ENCODE measurements around the gene MAP2K5.

Gene MAP2K5

DNA sequence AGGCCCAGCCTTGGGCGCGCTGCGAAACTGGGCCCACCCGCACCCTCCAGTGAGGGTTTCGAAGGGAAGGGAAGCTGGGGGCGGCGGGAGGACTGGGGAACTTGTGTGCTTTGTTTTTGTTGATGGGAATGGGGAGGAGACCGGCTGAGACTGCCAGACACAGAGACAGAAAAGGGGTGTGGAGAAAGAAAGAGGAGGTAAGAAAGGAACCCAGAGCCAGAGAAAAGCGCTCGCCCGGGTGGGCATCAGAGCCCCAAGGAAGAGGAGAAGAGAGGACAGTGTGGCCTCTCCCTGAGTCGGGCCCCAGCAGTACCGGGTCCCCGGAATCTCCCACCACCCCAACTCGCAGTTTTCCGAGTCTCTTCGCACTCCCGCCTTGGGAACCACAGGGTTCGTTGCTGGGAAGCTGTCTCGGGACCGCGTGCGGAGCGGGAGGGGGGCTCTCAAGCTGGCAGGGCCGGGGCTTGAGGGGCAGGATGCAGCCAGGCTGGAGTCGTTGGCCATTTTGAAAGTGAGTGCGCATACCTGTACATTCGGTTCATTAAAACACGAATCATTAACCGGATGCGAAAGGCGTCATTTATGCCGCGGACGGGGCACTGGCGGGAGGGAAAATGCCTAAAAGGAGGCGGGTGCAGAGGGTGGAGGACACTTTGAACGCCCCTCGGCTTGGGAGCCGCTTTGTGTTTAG is 285.9 kb downstream of the MAP2K5 start:
- no peak for DNase-seq

GRCh38 chr15:67828969-67829646 is 286.6 kb downstream of the MAP2K5 start:
- no peak for DNase-seq

- DNase-seq, result no peak
Observed at GRCh38 chr15:67829647-67830504, 287.4 kb downstream of the MAP2K5 start.

- DNase-seq, result no peak
Observed at GRCh38 chr15:67831363-67831762, 288.9 kb downstream of the MAP2K5 start.

DNA sequence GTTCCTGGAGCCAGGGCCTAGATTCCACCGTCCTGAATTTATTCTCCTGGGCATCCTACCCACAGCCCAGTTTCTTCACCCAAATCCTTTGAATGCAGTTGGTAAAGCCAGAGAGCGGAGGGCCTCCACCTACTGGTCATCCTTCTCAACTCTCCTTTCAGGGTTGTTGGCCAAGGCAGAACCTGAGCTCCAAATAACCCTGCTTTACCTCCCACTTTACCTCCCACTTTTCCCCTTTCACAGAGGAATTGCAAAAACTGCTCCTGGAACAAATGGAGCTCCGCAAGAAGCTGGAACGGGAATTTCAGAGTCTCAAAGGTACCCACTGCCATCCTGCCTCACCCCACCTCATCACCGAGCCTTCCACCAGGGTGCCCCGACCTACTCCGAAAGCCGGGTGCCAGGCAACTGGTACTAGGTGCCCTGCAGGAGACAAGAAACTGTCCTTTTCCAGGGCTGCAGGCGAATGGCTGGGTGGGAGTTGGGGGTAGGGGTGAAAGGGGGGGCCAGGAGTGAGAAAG is 289.6 kb downstream of the MAP2K5 start:
- no peak for DNase-seq

DNA sequence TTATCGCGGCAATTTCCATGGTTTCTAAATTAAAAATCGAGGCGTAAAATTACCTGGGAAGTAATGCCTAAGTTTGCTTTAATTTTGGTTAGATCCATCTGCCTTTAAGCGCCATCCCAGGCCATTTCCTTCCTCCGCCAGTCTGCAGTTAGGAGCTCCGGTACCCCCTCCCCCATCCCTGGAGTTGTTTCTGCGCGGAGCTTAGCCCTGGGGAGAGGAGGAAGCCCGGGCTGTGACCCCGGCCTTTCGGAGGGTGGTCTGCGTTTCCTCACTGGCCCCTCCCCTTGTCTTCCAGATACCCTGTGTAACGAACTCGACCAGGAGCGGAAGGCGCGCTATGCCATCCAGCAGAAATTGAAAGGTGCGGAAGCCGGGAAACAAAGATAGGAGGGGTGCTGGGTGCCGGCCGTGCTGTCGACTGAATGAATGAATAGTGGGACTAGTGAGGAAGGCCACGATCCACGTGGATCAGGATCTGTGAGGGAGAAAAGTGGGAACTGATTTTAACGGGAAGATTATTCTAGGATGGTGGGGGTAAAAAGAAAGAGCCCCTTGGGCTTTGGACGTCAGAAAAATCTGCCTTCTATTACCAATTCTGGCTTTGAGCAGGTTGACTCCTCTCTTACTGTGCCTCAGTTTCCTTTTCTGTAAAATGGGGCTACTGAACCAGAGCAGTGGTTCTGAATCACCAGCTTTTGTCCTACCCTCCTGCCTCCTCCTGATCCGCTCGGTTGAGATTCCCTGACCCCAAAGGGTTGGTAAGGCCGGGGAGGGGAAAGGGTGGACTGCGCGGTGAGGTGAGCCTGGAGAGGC is 290.6 kb downstream of the MAP2K5 start:
- no peak for DNase-seq

DNA sequence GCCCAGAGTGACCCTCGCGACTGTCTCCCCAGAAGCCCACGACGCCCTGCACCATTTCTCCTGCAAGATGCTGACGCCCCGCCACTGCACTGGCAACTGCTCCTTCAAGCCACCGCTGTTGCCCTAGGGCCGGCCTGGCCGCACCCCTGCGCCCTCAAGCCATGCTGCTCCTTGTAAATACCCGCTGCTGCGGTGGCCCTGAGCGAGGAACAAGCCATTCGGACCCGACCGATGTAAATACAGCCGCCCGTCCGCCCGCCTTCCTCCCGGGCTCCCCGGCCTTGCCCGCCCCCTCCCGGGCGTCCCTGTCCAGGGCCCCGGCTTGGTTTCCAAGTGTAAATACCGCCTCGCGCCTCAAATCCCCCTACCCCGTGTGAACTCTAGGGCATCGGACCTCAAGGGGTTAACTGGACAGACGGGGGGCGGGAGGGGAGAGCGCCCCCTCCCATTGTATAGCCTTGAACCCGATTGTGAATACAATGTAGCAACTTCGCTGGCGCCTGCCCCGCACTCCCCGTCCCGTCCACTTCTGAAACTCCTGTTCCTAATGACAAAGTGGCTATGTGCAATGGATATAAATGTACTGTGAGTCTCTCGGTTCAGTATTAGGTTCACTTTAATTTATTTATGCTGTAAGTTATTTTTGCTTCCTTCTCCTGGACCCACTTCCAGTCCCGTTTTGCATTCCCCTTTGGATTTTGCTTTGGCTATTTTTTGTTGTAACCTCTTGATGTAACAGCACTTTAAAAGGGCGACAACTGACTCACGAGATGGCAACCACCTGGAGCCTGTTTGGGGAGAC is 291.4 kb downstream of the MAP2K5 start:
- DNase-seq, result no peak

DNA sequence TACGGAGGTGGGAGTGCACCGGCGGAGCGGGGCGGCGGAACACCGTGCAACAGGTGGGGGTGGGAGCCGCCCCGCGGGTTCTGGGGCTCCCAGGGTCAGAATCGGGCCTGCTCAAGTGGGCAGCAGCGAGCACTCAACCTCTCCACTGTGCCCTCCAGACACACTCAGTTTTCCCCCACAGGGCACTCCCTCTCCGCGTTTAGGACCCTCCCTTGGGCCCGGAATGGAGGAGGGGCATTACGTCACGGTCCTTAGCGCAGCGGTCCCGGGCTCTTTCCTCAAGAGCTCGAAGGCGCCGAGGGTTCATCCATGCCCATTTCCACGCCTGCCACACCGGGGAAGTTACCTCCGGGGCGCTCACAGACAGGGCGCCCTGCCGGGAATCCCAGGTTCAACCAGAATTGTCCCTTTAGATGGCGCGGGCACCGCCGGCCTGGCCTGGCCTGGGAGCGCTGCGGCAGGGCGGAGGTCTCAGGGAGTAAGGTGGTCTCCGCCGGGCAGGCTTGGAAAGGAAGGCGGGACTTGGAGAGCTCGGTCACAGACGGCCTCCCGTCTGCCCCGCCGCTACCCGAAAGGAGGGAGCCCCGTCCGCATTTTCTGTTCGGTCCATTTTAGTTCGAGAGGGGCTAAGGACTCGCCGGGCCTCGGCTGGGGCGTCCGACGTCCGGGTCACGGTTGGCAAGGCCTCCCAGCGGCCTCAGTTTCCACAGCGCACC is 292.2 kb downstream of the MAP2K5 start:
- DNase-seq, result no peak

DNA sequence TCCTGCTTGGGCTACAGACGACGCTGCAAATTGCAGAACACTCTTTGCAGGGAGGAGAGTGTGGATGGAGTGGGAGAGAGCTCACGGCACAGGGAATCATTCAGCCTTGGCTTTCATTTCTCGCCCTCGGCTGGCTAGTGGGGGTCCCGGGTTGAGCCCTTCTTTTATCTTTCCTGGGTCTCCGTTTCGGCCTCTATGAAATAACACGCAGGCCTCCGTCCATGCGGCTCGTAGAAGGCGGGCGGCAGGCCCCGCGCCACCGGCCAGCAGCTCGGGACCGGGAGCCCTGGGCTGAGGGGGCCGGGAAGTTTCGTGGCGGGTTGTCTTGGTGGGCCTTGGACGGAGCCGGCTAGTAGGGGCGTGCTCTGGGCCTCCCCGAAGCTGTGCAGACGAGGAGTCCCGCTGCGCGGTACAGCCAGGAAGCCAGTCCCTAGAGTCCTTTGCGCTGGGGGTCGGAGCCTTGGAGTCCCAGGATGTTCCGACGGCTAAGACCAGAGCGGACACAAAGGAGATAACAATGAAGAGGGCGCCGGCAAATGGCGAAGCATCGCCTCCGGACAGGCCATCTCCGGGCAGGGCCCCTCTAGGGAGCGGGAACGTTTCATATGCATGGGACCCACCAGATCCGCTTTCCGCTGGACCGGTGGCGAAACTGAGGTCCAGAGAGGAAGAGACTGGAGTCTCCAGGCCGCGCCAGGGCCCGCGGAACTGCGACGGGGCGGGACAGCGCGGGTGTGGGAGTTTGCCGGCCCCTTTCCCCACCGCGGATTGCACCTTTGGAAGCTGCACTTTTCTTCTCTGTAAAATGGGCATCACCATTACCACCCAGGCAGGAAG is 293.0 kb downstream of the MAP2K5 start:
- no peak for DNase-seq

GRCh38 chr15:67836134-67836455 is 293.6 kb downstream of the MAP2K5 start:
- no peak for DNase-seq

GRCh38 chr15:67836477-67836876 is 294.0 kb downstream of the MAP2K5 start:
- DNase-seq, result no peak

DNA sequence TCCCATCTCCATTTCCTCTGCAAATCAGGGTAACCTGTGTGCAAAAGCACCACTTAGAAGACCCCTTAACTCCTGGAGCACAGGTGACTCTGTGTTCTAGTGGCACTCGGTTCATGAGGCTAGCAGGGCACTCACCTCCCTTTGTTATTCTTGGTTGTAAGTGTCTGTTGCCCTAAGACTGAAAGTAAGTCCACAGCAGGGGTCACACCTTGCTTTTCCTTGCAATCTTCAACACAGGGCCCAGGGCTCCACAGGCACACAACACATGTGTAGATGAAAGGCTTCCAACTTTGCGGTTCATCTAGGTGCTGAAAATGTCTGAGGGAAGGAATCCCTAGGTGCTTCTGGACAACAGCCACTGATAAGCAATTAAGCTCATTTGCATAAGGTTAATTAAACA is 294.5 kb downstream of the MAP2K5 start:
- DNase-seq, result no peak

DNA sequence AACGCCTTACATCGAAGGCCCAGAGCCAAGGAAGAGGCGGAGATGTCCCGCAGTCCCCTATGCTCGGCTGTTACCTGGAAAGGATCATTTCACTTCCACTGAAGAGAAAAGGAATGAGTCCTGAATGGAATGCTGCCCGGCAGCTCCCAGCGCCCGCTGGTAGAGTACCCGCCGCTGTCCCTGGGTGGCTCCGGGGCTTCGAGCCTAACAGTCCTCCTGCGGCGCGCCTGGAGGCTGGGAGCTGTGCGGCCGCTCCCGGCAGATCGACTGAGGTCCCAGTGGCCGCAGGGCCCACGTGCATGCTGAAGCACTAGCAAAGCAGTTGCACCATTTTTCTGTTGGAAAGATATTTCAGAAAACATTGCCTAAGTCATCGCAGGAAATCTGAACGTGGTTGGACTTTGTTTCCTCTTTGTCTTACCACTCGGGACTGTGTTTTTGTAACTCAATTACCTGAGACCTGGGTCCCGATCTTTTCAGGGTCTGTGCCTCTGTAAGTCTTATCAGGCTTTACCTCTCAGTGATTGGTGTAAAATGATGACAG is 296.4 kb downstream of the MAP2K5 start:
- DNase-seq, result no peak

DNA sequence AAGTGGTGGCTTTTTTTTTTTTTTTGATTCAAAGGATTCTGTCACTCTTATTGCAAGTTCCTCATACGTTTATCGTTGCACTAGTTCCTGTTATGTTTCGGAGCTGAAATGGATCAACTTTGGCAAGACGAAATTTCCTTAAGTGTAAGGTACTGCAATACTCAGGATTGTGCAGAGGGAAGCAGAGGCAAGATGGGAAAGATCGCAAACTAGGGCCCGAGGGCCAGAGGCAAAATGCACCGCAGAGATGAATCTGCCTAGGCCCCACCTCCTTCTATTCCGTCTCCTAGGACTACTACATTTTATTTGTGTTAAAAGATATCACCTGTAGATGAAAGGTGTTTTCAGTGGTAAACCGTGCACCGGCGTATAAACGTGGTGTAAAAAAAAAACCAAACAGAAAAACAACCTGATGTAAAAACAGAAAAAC is 297.0 kb downstream of the MAP2K5 start:
- no peak for DNase-seq

DNA sequence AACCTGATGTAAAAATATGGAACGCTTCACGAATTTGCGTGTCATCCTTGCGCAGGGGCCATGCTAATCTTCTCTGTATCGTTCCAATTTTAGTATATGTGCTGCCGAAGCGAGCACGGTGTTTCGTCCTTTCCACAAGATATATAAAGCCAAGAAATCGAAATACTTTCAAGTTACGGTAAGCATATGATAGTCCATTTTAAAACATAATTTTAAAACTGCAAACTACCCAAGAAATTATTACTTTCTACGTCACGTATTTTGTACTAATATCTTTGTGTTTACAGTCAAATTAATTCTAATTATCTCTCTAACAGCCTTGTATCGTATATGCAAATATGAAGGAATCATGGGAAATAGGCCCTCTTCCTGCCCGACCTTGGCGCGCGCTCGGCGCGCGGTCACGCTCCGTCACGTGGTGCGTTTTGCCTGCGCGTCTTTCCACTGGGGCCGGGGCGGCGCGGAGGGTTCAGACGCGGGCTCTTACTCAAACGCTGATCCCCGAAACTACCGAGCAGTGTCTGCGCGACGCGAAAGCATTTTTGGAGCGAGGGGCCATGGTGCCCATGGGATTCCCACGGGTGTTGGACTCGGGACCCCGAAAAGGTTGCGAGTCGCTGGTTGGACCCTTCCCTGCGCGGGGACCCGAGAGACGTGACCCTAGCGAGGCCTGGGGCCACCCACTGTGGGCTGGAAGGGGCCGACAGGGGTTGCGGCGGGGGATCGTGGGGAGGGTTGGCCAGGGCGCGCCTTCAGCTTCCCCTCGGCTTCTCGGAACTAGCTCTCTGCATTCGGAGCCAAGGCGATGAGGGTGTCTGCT is 297.6 kb downstream of the MAP2K5 start, which contains the start of gene RNU6-1:
Gene RNU6-1, minus strand, starts transcription at position 117 of the 820 bp plus-strand sequence.
- DNase-seq, result peak; percentile 94

- no peak for DNase-seq
Observed at GRCh38 chr15:67840749-67841512, 298.4 kb downstream of the MAP2K5 start.

DNA sequence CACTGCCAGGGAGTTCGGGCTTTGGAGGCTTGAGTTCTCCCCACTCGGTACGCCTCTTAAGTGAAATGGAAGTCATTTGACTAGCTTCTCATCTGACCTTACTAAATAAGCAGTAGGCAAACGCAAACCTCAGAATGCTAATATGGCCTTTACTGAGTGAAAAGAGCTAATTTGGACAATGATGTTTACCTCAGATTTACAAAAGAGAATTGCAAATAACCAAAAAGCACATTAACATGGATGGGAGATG is 298.9 kb downstream of the MAP2K5 start:
- no peak for DNase-seq

GRCh38 chr15:67843092-67843501 is 300.6 kb downstream of the MAP2K5 start:
- DNase-seq, result no peak

Measured in activated gamma-delta T cell (primary cell).